ENCODE data around the gene AHSA1.

DNA sequence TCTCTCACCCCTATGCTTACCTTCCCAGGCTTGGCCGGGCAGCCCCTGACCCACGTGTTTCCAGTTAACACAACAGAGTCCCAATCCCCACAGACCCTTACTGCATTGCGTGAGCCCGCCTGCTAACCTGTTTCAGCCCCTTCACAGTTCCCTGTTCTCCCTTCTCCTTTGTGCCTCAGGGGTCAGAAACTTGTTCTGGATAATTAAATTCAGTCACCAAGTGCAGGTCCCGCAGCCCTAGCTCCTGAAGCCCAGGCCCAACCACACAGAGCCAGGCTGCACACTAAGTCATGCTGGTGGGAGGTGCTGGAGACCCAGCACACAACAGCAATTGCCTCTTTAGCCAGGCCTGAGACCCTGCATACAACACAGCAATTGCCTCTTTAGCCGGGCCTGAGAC, 31.1 kb downstream of the AHSA1 start:
- no peak for TF ChIP-seq CTCF (conservative IDR thresholded peaks at IDR 0.05; ENCODE audit: low read depth, low read length)
- no peak for TF ChIP-seq EZH2 (IDR thresholded peaks at IDR 0.05; ENCODE audit: borderline replicate concordance, low read depth, low read length, poor library complexity, severe bottlenecking)

Data from A673 (cell line).